Activated CD8-positive, alpha-beta memory T cell treated with anti-CD3 and anti-CD28 coated beads for 1 hour (primary cell): ENCODE data around the gene GDF15.
"Not testable (repeated sequence)": the region's sequence is repeated elsewhere in the genome, so short reads cannot be mapped to it uniquely, and the experiment has no call there.

ENCODE experiments used
- DNase-seq, 2 donors: peaks; one replicate each; pipeline ENCODE4 v3.0.0-alpha.2; 2020; ENCODE audit warnings: low read depth in 1 of 2; ENCODE audit errors: extremely low read depth in 1 of 2

The GDF15 gene

GRCh38 chr19:18363787-18364186, 22.2 kb upstream of the GDF15 start:
- DNase-seq = no peak

DNA sequence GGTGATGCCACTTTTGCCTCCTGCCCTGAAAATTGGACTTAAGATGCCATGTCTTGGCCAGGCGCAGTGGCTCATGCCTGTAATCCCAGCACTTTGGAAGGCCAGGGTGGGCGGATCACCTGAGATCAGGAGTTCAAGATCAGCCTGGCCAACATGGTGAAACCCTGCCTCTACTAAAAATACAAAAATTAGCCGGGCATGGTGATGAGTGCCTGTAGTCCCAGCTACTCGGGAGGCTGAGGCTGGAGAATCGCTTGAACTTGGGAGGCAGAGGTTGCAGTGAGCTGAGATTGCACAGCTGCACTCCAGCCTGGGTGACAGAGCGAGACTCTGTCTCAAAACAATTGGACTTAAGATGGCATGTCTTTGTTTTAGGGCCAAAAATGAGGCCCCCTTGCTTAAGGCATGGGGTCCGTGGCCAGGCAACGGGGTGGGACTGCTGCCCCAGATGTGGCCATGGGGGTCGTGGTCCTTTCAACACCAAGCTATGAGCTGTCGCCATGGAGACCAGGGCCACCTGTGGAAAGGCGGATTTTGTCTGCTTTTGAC, 21.6 kb upstream of the GDF15 start:
- DNase-seq = not testable (repeated sequence)

- DNase-seq = no peak
Observed at GRCh38 chr19:18364826-18365528, 21.0 kb upstream of the GDF15 start.

DNA sequence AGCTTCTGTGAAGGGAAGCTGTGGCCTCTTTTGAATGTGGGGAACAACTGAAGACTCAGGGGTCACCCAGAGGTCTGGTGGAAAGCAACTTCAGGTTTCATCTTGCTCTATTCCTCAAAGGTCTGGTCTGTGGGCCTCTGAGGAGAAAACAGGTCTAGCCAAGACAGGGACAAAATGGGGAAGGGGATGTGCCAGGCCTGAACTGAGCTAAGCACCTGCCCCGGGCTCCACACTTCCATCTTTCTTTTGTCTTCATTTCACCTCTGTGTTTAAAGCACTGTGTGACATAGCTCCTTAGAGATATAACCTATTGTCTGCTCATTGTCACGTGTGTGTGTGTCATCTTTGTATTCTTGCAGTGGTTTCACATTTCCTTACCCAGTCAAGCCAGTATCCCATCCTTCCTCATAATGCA, 19.9 kb upstream of the GDF15 start:
- no peak for DNase-seq

DNA sequence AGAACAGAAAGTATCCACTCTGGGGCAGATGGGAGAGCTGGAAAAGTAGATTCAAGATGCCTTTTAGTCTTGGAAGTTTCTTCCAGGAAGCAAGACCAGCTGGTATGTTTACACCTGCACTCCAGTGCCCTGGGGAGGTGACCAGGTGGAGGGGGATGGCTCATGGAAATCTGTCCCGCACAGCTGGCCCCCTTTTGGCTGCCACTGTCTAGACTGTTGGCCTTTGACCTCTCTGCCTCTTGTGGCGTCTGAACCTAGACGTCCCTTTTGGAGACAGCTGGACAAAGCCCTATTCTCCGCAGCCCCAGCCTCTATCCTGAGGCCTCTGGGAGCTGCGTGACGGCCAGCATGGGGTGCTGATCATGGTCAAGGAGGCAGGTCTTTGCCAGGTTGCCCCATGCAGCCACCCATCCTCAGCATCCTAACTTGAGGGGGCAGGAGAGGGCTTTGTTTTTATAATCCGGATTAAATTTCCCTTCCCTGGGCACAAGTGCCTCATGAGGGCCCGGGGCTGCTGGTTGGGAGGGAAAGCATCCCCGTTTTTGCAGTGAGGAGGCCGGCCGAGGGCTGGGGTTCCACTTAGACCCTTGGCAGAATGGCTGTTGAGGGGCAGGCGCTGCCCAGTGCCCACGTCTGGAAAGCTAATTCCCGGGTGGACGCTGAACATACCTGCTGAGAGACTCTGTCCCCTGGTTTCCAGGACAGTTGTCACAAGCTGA, 17.3 kb upstream of the GDF15 start:
- no peak for DNase-seq

GRCh38 chr19:18373407-18373891, 12.5 kb upstream of the GDF15 start:
- DNase-seq = no peak

GRCh38 chr19:18373892-18374629, 11.9 kb upstream of the GDF15 start:
- DNase-seq = peak in 1 of 2 donors; percentile 28

DNA sequence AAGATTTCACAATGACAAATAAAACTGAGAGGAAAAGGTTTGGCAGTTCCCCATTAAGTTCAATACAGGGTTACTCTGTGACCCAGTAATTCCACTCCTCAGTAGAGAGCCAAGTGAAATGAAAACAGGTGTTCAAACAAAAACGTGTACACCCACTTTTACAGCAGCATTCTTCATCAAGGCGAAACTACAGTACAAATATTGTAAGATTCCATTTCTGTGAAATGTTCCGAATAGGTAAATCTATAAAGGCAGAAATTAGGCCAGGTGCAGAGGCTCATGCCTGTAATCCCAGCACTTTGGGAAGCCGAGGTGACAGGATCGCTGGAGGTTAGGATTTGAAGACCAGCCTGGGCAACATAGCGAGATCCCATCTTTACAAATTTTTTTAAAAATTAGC, 8.9 kb upstream of the GDF15 start:
- no peak for DNase-seq

- no peak for DNase-seq
Observed at GRCh38 chr19:18379803-18380747, 5.9 kb upstream of the GDF15 start.

DNA sequence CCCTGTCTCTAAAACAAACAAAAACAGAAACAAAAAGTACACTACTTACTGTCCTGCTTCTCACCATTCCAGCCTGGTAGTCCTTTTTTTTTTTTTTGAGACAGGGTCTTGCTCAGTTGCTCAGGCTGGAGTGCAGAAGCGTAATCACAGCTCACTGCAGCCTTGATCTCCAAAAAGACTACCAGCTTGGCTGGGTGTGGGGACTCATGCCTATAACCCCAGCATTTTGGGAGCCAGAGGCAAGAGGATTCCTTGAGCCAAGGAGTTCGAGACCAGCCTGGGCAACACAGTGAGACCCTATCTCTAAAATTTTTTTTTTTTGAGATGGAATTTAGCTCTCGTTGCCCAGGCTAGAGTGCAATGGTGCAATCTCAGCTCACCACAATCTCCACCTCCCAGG, 5.1 kb upstream of the GDF15 start:
- DNase-seq = no peak

DNA sequence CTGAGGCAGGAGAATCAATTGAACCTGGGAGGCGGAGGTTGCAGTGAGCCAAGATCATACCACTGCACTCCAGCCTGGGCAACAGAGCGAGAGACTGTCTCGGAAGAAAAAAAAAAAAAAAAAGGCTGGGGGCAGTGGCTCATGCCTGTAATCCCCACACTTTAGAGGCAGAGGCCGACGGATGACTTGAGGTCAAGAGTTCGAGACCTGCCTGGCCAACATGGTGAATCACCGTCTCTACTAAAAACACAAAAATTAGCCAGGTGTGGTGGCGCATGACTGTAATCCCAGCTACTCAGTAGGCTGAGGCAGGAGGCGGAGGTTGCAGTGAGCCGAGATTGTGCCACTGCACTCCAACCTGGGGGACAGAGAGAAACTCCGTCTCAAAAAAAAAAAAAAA, 2.3 kb upstream of the GDF15 start:
- not testable (repeated sequence) for DNase-seq

DNA sequence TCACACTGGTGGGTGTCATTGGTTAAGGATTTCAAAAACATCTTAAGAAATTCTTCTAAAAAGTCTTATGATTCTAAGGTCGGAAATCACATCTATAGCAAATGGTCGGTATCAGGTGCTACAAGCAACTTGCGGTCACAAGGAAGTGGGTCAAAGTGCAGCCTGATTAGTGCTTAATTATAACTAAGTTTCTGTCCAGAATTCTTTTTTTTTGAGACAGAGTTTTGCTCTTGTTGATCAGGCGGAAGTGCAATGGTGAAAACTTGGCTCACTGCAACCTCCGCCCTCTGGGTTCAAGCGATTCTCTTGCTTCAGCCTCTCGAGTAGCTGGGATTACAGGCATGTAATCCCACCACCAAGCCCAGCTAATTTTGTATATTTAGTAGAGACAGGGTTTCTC, 1.2 kb upstream of the GDF15 start:
- no peak for DNase-seq

- DNase-seq = no peak
Observed at GRCh38 chr19:18385359-18385674, 641 bp upstream of the GDF15 start.

DNA sequence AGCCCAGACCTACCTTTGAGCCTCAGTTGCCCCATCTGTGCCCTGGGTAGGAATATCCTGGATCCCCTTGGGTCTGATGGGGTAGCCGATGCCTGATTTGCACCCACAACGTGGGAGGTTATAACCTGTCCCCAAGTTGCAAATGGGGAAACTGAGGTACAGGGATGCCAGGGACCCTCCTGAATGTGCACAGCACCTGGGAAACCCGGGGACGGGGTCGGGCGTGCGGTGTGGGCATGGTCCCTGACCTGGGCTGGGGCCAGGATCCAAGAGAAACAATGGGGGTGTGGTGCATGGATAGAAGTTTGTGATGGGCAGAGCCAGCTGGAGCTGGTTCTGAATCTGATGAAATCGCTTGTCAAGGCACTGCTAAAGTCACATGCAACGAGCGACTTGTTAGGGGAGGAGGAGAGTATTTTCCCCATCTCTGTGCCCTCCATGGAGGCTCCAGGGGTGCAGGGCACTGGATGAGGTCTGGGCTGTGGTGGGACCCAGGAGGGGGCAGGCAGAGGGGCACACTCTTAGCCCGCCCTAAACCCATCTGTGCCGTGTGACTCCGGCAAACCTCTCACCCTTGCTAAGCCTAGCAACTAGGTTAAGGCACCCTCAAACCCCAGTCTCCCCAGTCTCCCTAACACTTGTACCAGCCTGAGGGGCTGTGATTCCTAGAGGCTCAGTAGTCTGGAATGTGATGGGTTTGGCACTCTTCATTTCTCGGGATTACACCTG, 749 bp downstream of the GDF15 start:
- no peak for DNase-seq

- peak; percentile 27 to 67 for DNase-seq
Observed at GRCh38 chr19:18388100-18388959, 2.4 kb downstream of the GDF15 start.

DNA sequence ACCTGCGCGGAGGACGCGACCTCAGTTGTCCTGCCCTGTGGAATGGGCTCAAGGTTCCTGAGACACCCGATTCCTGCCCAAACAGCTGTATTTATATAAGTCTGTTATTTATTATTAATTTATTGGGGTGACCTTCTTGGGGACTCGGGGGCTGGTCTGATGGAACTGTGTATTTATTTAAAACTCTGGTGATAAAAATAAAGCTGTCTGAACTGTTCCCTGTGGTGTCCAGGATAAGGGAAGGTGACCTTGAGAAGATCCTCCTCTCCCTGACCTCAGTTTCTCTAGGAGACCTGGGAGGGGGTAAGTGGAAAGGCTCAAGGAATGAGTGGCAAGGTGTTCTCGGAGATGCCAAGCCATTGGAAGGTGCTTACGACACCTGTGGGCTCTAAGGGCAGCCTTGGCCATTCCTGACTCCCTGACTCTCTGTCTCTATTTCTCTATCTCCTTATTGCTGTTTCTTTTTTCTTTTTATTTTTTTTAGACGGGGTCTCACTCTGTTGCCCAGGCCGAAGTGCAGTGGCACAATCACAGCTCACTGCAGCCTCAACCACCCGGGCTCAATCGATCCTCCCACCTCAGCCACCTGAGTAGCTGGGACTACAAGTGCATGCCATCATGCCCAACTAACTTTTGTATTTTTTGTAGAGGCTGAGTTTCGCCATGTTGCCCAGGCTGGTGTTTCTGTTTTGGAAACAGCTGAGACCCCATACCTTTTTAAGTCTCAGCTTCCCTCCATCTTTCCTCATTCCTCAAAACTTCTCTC, 3.2 kb downstream of the GDF15 start:
- no peak for DNase-seq

GRCh38 chr19:18389726-18390064, 3.7 kb downstream of the GDF15 start:
- DNase-seq = no peak
